Measurements from ENCODE around the gene FGD6. TPM values are rescaled to one million over a fixed set of nuclear protein-coding genes. Genes with fewer than 3 reads are reported as not detected.

Gene FGD6
- total and polyA plus RNA-seq, 2 of the 4 experiments (the other 2 are of a cell fraction): 2.6 to 9.5 TPM

DNA sequence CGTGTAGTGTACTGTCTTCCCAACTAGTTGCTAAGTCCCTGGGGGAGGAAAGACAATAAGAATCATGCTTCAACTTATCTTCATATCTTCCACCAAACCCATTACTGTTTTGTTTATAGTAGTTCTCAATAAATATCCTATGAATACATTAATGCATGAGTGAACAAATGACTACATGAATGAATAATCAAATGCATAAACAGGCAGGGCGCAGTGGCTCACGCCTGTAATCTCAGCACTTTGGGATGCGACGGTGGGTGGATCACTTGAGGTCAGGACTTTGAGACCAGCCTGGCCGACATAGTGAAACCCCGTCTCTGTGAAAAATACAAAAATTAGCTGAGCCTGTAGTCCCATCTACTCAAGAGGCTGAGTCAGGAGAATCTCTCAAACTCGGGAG, 111.7 kb downstream of the FGD6 start:
- WGBS, 2 experiments (ENCODE audit: extremely low coverage in 2 of 2, insufficient read length in 1 of 2): 100% methylated on average over 4 of the region's 8 CpGs; no CpG with 5 or more reads in 1 of the 2 experiments
- DNase-seq (no peak), ATAC-seq (ENCODE audit: low read depth) (no peak)
- CTCF ChIA-PET: no interaction called here
- dilution Hi-C loops (cut with HindIII; ENCODE audit: low sequenced_read_pairs, unreplicated experiment) (no loop called here), intact Hi-C loops (cut with micrococcal nuclease) (no loop called here), in situ Hi-C loops (cut with MboI; ENCODE audit: low sequenced_read_pairs) (no loop called here)
- Histone ChIP-seq H3K14ac (replicated peaks; ENCODE audit: low read depth, low read length) (no peak overlapping the region), H3K4me1 (ENCODE audit: control insufficient read depth, insufficient read depth, low read length) (peaks cover 2% of the 10 kb centered on the region; the same call in 1 of the 2 replicates), H2AK5ac (ENCODE audit: low read depth, low read length) (peak overlapping the region; percentile 40; the same call in 1 of the 2 replicates), H4K8ac (ENCODE audit: low read depth in 2 of 2, low read length in 2 of 2) (no peak overlapping the region), H3K9ac (ENCODE audit: low read depth, low read length) (no peak overlapping the region), H3K23ac (ENCODE audit: low read depth, low read length) (no peak overlapping the region), H2BK5ac (ENCODE audit: low read depth, low read length, poor library complexity, severe bottlenecking) (no peak overlapping the region), H2AFZ (replicated peaks; ENCODE audit: low read length, poor library complexity) (no peak overlapping the region), H3K4ac (ENCODE audit: low read depth, low read length) (no peak overlapping the region), H3K9me3 (ENCODE audit: control insufficient read depth, insufficient read depth, low read length) (no peaks in the 10 kb centered on the region), H4K20me1 (ENCODE audit: insufficient read depth, low read length) (no peaks in the 10 kb centered on the region), H2AK9ac (replicated peaks; ENCODE audit: low read depth, low read length, poor library complexity) (no peak overlapping the region), H3K27ac (ENCODE audit: insufficient read depth, low read length) (no peak overlapping the region), H3K36me3 (ENCODE audit: control insufficient read depth, insufficient read depth, low read length) (peaks cover 18% of the 10 kb centered on the region), H3K18ac (ENCODE audit: low read depth, low read length) (no peak overlapping the region), H4K5ac (ENCODE audit: low read depth, low read length) (no peak overlapping the region), H3K9me1 (ENCODE audit: insufficient read depth, low read length) (peaks cover 3% of the 10 kb centered on the region; the same call in 1 of the 2 replicates), H3K79me1 (ENCODE audit: low read depth in 1 of 2, low read length in 2 of 2) (no peaks in the 10 kb centered on the region; a peak in 1 of 4 replicates), H2BK120ac (ENCODE audit: low read depth, low read length) (no peak overlapping the region), H3K4me3 (ENCODE audit: insufficient read depth, low read depth, low read length) (no peak overlapping the region), H4K91ac (ENCODE audit: insufficient read depth, low read depth, low read length) (no peak overlapping the region), H2BK20ac (ENCODE audit: low read depth, low read length) (no peak overlapping the region), H3K56ac (ENCODE audit: extremely low read depth, insufficient read depth, low read length) (no peak overlapping the region), H3K27me3 (ENCODE audit: control insufficient read depth, insufficient read depth, low read length) (no peaks in the 10 kb centered on the region), H3K4me2 (ENCODE audit: low read depth, low read length) (no peak overlapping the region), H2BK15ac (ENCODE audit: low read depth, low read length) (no peak overlapping the region)
- TF ChIP-seq FOS (IDR thresholded peaks at IDR 0.05; ENCODE audit: low read depth, low read length): no peak
- TF ChIP-seq RCOR1 (IDR thresholded peaks at IDR 0.05; ENCODE audit: insufficient replicate concordance, low read length): no peak
- no peak for TF ChIP-seq MAFK (IDR thresholded peaks at IDR 0.05; ENCODE audit: low read depth, low read length)
- no peak for TF ChIP-seq MXI1 (IDR thresholded peaks at IDR 0.05; ENCODE audit: borderline replicate concordance, low read depth, low read length)
- no TSS peak for BruUV-seq (replicated peaks)
- POLR2A ChIA-PET (ENCODE audit: unreplicated experiment): no interaction called here

Data from IMR-90 (cell line).